ENCODE data around the gene IGSF9.

DNA sequence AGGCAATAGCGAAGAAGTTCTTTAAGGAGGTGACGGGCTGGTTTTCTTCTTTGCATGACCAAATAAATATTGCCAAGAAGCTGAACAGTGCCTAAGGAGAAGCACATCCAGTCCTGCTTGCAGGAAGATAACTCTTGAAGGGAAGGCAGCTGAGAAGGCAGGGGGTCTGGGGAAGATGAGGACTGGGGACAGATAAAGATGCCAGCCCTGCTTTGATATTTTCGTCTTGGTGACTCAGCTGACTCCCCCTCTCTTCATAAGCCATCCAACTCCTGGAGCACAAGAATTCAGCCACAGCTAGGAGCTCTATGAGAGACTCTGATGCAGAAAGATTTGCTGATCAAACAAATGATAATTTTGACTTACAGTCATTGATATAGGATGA, 48.9 kb downstream of the IGSF9 start:
- TF ChIP-seq CTCF (conservative IDR thresholded peaks at IDR 0.05; ENCODE audit: low read length) (no peak), EZH2phosphoT487 (IDR thresholded peaks at IDR 0.05; ENCODE audit: borderline replicate concordance) (no peak)
